Ureter (tissue), 1 donor: ENCODE data around the gene PSMD14. TPM values are rescaled to one million over a fixed set of nuclear protein-coding genes. Genes with fewer than 3 reads are reported as not detected.

Source experiments
- DNase-seq: peaks from one replicate; pipeline ENCODE4 v3.0.0-alpha.2; 2020; ENCODE audit warnings: low spot score
- total RNA-seq: library from RNA; stranded (reverse); gene quantifications from one replicate; pipeline ENCODE4 v1.2.4, GENCODE V29; 2023
- donor health status: DM: yes; HTN: yes; CAD: no.

The PSMD14 gene
- total RNA-seq, 1 donor from 2014 or later, result 43.3 TPM

DNA sequence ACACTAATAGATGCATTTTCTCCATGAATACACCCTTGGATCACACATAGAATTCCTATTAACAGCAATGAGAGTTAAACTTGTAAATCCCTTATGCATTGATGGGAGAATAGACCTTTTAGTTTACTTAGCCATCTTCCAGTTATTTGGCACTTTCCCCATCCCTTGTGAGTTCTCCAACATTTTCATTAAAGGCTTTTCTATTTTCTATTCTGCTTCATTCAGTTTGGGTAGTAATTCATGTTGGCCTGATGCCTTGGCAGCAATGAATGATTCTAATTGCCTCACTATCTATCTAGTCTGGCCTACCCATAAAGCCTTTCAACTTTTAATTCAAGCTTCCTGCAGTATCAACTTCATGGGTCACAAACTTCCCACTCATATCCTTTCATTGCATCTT, 140.2 kb downstream of the PSMD14 start:
- DNase-seq, result no peak

Other genes with a start within 250 kb of the PSMD14 start
- 81.2 TPM for gene TANK, start 148.0 kb upstream of the PSMD14 start, total RNA-seq
- not detected for gene TBR1, start 107.9 kb downstream of the PSMD14 start, total RNA-seq